K562 (cell line): Measurements from ENCODE around the gene NELL1. TPM values are rescaled to one million over a fixed set of nuclear protein-coding genes. Genes with fewer than 3 reads are reported as not detected.

Source experiments
- PCBP2 ChIP-seq: fragments of 200-400 bp; formaldehyde crosslinking; IDR thresholded peaks from 2 replicates; pipeline ENCODE4 v1.6.1; 2018; ENCODE audit warnings: low read length, low read depth, mild to moderate bottlenecking, moderate library complexity; ENCODE audit not compliant: poor library complexity, severe bottlenecking
- SREBF2 ChIP-seq: sonication (generic); formaldehyde crosslinking; IDR thresholded peaks from 2 replicates; pipeline ENCODE4 v1.4.0; 2020; ENCODE audit warnings: mild to moderate bottlenecking, missing genetic modification reagents
- ZNF408 ChIP-seq: fragments of 250-450 bp; sonication (Bioruptor Pico); IDR thresholded peaks from 2 replicates; pipeline ENCODE4 v1.4.0; 2020; ENCODE audit warnings: low read depth, mild to moderate bottlenecking, moderate library complexity
- ZNF436 ChIP-seq: fragments of 250-450, 450-650 bp; sonication (Bioruptor Pico); formaldehyde crosslinking; IDR thresholded peaks from 2 replicates; pipeline ENCODE4 v1.7.0; 2020; ENCODE audit warnings: mild to moderate bottlenecking
- polyA plus RNA-seq, 8 experiments: library from polyadenylated mRNA; depleted of rRNA in 4 of 8; stranded (reverse) in 5 of 8; unstranded in 3 of 8; fragments of >200 nt; fragmentation: Nextera tagmentation in 2 of 8; fragmentation: Illumina TruSeq in 1 of 8; extraction: Ambion mirVana in 2 of 8; extraction: Trizol in 1 of 8; gene quantifications; 2 replicates each; pipeline versions ENCODE4 v1.2.1 to v1.2.3, GENCODE V29; 2011 to 2014; ENCODE audit warnings: inconsistent platforms in 1 of 8, missing spikeins in 1 of 8
- total RNA-seq, 7 experiments: library from RNA; depleted of rRNA in 6 of 7; stranded (reverse); fragments of >200 nt in 6 of 7; fragmentation: Illumina TruSeq in 2 of 7; extraction: Trizol in 2 of 7; gene quantifications; 2 replicates each; pipeline versions ENCODE4 v1.2.1 to v1.2.3, GENCODE V29; 2011 to 2021; ENCODE audit warnings: low replicate concordance in 1 of 7
- TF ChIP-seq, protein P1 (sequence below): fragments of 250-450 bp; sonication (Bioruptor Pico); IDR thresholded peaks from 2 replicates; pipeline ENCODE4 v1.8.0; 2022; ENCODE audit warnings: inconsistent platforms
- TF ChIP-seq, protein P2 (sequence below): fragments of 450-650 bp; IDR thresholded peaks from 2 replicates; pipeline ENCODE4 v1.7.0; 2016; ENCODE audit warnings: borderline replicate concordance
- TF ChIP-seq, protein P3 (sequence below): fragments of 250-450 bp; sonication (Bioruptor Pico); IDR thresholded peaks from 2 replicates; pipeline ENCODE4 v1.9.0; 2021; ENCODE audit warnings: mild to moderate bottlenecking, inconsistent platforms
- TF ChIP-seq, protein P4 (sequence below): sonication (generic); formaldehyde crosslinking; IDR thresholded peaks from 2 replicates; pipeline ENCODE4 v1.8.1; 2022; ENCODE audit warnings: missing genetic modification reagents

NELL1 gene
- total and polyA plus RNA-seq, 9 of the 15 experiments (the other 6 are each of a cell fraction or from before 2014, with no cell fraction given), result not detected

DNA sequence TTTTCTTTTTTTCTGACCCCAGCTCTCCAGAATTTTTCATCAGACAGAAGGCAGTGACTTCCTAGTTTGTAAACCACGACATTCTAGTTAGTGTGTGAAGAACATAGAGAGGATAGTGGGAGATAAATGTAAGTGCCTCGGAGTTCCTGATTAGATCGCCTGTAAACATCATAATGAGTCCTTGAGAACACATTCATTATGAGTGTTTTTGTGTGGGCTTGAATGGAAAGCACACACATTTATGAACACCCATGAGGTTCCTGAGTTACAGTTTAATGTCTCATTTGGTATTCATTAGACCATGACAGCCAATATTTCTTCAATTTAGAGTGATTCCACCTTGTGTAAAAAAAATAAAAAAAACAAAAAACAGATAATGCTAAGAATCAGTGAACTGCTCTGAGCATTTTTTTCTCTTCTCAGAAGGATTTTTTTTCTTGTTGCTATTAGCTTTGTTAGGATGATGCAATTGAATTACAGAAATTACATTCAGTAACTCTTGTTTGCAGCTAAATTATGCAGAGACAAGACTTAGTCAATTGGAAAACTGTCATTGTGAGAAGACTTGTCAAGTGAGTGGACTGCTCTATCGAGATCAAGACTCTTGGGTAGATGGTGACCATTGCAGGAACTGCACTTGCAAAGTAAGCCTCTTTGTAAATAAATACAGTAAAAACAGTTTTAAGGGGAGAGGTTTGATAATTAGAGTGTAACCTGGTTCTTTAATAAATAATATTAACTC, 257.6 kb downstream of the NELL1 start (continued):
- TF ChIP-seq, protein P1, sequence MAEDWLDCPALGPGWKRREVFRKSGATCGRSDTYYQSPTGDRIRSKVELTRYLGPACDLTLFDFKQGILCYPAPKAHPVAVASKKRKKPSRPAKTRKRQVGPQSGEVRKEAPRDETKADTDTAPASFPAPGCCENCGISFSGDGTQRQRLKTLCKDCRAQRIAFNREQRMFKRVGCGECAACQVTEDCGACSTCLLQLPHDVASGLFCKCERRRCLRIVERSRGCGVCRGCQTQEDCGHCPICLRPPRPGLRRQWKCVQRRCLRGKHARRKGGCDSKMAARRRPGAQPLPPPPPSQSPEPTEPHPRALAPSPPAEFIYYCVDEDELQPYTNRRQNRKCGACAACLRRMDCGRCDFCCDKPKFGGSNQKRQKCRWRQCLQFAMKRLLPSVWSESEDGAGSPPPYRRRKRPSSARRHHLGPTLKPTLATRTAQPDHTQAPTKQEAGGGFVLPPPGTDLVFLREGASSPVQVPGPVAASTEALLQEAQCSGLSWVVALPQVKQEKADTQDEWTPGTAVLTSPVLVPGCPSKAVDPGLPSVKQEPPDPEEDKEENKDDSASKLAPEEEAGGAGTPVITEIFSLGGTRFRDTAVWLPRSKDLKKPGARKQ (CRISPR knock-in tag), result no peak
- TF ChIP-seq SREBF2 (CRISPR knock-in tag) (no peak), ZNF408 (no peak), PCBP2 (no peak), ZNF436 (CRISPR knock-in tag) (no peak)
- TF ChIP-seq, protein P2, sequence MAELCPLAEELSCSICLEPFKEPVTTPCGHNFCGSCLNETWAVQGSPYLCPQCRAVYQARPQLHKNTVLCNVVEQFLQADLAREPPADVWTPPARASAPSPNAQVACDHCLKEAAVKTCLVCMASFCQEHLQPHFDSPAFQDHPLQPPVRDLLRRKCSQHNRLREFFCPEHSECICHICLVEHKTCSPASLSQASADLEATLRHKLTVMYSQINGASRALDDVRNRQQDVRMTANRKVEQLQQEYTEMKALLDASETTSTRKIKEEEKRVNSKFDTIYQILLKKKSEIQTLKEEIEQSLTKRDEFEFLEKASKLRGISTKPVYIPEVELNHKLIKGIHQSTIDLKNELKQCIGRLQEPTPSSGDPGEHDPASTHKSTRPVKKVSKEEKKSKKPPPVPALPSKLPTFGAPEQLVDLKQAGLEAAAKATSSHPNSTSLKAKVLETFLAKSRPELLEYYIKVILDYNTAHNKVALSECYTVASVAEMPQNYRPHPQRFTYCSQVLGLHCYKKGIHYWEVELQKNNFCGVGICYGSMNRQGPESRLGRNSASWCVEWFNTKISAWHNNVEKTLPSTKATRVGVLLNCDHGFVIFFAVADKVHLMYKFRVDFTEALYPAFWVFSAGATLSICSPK, result no peak
- TF ChIP-seq, protein P3, sequence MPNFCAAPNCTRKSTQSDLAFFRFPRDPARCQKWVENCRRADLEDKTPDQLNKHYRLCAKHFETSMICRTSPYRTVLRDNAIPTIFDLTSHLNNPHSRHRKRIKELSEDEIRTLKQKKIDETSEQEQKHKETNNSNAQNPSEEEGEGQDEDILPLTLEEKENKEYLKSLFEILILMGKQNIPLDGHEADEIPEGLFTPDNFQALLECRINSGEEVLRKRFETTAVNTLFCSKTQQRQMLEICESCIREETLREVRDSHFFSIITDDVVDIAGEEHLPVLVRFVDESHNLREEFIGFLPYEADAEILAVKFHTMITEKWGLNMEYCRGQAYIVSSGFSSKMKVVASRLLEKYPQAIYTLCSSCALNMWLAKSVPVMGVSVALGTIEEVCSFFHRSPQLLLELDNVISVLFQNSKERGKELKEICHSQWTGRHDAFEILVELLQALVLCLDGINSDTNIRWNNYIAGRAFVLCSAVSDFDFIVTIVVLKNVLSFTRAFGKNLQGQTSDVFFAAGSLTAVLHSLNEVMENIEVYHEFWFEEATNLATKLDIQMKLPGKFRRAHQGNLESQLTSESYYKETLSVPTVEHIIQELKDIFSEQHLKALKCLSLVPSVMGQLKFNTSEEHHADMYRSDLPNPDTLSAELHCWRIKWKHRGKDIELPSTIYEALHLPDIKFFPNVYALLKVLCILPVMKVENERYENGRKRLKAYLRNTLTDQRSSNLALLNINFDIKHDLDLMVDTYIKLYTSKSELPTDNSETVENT (CRISPR knock-in tag), result no peak
- TF ChIP-seq, protein P4, sequence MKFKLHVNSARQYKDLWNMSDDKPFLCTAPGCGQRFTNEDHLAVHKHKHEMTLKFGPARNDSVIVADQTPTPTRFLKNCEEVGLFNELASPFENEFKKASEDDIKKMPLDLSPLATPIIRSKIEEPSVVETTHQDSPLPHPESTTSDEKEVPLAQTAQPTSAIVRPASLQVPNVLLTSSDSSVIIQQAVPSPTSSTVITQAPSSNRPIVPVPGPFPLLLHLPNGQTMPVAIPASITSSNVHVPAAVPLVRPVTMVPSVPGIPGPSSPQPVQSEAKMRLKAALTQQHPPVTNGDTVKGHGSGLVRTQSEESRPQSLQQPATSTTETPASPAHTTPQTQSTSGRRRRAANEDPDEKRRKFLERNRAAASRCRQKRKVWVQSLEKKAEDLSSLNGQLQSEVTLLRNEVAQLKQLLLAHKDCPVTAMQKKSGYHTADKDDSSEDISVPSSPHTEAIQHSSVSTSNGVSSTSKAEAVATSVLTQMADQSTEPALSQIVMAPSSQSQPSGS (CRISPR knock-in tag), result no peak
